ENCODE measurements around the gene CNTN4.
"Not testable (repeated sequence)": the region's sequence is repeated elsewhere in the genome, so short reads cannot be mapped to it uniquely, and the experiment has no call there.

Gene CNTN4

GRCh38 chr3:2790266-2790815 is 691.7 kb downstream of the CNTN4 start:
- no peak for DNase-seq (ENCODE audit: low read depth in 2 of 2)

DNA sequence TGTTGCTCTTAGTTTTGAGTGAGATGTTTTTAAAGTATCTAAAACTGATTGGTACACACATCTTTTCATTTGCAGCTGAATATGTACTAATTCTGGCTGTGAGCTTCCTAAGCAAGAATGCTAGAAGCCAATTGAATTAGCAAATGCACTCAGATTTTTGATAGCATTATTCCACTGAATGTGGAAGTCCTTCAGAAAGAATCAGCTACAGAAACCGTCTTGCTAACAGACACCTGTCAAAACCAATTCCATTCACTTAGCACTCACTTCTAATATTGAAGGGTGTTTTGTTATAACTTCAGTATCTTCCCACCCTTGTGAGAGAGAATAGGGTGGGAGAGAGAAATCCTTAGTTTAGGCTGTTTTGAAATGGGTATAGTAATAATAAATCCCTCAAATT is 693.8 kb downstream of the CNTN4 start:
- no peak for DNase-seq (ENCODE audit: low read depth in 2 of 2)

- DNase-seq (ENCODE audit: low read depth in 2 of 2), result no peak
Observed at GRCh38 chr3:2793987-2794386, 695.3 kb downstream of the CNTN4 start.

GRCh38 chr3:2802429-2802828 is 703.8 kb downstream of the CNTN4 start:
- no peak for DNase-seq (ENCODE audit: low read depth in 2 of 2)

DNA sequence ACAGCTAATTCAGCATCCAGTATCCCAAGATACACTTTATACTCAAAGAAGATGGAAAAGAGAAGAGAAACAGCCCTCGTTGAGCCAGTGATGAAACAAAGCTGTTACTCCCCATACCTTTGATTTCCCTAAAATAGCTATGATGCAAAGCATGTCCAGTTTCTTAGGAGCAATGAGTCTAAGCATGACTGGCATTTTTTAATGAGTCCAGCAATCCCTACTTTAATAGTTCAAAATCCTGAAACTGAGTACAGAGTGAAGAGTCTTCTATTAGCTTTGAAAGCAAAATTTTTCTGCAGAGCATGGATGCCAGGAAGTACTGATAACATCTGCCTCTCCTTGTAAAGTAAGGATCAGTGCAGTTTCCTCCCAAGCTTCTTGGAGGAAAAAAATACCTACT is 708.8 kb downstream of the CNTN4 start:
- DNase-seq (ENCODE audit: low read depth in 2 of 2), result no peak

DNA sequence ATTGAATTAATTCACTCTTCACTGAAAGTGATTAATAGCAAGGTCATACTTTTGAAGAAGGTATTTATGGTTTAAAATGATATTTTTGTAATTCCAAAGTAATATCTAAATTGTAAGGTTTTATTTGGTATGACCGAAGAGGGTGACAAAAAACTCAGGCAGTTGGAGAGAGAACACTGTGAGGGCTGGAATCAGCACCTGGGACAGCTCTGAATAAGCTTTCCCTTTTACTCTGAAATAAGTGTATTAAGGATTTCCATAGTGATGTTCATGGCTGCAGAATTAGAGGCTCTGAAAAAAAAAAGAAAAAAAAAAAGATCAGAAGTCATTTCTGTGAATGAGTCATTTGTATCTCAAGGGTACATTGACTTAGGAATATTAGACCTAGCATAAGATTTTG is 712.1 kb downstream of the CNTN4 start:
- no peak for DNase-seq (ENCODE audit: low read depth in 2 of 2)

GRCh38 chr3:2819571-2819970 is 720.9 kb downstream of the CNTN4 start:
- no peak for DNase-seq (ENCODE audit: low read depth in 2 of 2)

GRCh38 chr3:2820982-2821381 is 722.3 kb downstream of the CNTN4 start:
- not testable (repeated sequence) for DNase-seq (ENCODE audit: low read depth in 2 of 2)

DNA sequence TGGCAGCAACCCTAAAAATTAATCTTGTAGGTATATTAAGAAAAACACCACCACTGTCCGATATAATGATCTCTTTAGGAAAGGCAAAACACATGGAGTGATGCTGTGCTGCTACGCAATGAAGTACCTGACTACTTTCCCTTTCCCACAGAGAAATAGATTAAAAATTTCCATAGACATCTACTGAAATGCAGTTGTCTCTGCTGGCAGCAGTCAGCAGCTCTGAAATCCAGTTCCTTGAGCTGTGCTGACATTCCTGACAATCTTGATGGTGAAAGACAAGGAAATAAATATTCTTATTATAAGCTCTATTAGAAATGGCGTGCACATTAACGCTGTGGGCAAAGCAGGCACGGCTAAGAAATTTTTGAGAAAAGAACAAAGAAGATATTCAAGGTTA is 723.9 kb downstream of the CNTN4 start:
- DNase-seq (ENCODE audit: low read depth in 2 of 2), result no peak

GRCh38 chr3:2823031-2823430 is 724.4 kb downstream of the CNTN4 start:
- DNase-seq (ENCODE audit: low read depth in 2 of 2), result no peak

GRCh38 chr3:2823437-2824211 is 725.0 kb downstream of the CNTN4 start:
- DNase-seq (ENCODE audit: low read depth in 2 of 2), result no peak

DNA sequence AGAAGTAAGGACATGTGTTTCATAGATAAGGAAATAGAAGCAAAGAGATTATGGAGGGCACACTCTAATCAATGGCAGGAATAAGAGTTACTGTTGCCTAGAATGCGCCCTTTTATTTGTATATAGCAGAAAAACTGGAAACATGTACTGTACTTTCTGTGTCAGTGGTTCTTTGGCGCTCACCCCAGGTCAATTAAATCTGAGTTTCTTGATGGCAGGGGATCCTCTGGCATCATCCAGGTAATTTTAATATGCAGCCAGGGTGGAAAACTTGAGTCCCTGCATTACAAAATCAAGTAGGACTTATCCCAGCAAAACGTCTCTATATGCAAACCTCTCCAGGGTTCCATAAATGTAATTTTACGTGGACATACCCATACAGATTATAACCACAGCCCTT is 727.4 kb downstream of the CNTN4 start:
- DNase-seq (ENCODE audit: low read depth in 2 of 2), result no peak

DNA sequence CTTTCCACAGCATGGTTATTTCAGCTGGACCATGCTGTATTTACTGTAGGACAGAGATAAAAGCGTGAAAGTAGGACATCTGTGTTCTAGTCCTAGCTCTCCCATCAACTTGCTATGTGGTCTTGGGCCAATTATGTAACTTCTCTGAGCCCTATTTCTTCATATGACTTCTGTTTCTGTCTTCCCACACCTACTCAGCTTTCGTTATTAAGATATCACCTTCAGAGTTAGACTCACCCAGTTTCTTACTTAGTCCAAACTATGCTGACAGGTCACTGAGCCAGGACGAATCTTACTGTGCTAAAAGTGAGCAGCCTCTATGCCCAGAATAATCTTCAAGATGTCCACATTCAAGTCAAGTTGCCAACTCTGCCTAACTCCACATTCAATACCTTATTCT is 727.8 kb downstream of the CNTN4 start:
- no peak for DNase-seq (ENCODE audit: low read depth in 2 of 2)

DNA sequence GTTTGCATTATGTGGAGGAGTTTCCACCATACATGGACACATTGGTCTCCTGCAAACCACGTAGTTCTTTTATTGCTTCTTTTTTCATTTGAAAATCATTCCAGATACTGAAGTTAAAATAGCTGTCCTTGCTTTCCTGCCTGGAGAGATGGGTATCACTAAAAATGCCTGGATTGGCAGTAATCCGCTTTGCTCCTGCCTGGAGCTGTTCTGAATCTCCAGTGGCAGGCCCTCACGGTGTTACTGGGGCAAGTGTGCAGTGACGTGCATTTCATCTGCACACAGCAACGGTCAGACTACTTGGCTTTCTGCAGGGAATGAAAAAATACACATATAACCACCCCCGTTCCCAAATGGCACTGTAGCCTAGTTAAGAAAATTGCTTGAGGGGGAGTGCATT is 738.6 kb downstream of the CNTN4 start:
- no peak for DNase-seq (ENCODE audit: low read depth in 2 of 2)

- DNase-seq (ENCODE audit: low read depth in 2 of 2), result no peak
Observed at GRCh38 chr3:2837910-2838309, 739.2 kb downstream of the CNTN4 start.

DNA sequence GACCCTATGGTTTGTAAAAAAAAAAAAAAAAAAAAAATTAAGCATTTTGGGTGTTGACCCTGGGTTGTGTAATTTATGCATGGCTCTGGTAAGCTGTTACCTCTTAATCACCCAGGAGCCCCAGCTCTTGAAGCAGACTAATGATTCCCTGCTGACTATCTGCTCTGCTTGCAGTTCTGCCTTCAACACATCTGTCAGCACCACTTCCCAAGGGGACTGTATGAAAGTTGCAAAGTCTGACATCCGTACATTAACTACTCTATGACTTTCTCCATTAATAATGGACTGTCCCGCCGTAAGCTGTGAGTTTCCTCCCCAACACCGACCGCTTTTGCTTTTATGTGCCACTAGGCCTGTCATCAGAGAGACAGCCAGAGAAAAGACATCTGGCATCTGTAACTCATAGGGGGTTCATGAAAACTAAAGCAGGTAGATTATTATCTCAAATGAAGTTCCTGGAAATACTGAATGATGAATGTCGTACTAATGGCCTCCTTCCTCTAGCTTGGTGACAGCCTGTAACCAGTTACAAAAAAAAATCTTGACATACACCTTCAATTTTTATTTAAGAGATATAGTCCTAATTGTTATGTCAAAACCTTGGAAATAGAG is 740.0 kb downstream of the CNTN4 start:
- no peak for DNase-seq (ENCODE audit: low read depth in 2 of 2)

DNA sequence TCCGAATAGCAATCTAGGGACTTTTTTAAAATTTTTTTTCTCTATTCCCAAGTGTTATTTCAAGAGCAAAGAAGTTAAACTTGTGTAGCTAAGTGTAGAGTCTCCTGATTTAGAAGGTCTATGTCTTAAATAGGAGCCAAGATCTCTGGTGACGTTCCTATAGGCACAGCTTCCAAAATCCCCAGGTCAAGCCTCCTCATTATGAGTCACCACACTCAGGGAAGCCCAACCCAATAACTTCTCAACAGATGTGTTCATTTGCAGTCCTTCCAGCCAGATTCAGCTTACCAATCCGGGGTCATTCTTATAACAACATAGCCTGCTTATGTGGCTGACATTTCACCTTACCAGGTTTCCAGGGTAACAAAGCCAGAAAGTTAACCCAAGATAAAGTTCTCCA is 741.2 kb downstream of the CNTN4 start:
- DNase-seq (ENCODE audit: low read depth in 2 of 2), result no peak

DNA sequence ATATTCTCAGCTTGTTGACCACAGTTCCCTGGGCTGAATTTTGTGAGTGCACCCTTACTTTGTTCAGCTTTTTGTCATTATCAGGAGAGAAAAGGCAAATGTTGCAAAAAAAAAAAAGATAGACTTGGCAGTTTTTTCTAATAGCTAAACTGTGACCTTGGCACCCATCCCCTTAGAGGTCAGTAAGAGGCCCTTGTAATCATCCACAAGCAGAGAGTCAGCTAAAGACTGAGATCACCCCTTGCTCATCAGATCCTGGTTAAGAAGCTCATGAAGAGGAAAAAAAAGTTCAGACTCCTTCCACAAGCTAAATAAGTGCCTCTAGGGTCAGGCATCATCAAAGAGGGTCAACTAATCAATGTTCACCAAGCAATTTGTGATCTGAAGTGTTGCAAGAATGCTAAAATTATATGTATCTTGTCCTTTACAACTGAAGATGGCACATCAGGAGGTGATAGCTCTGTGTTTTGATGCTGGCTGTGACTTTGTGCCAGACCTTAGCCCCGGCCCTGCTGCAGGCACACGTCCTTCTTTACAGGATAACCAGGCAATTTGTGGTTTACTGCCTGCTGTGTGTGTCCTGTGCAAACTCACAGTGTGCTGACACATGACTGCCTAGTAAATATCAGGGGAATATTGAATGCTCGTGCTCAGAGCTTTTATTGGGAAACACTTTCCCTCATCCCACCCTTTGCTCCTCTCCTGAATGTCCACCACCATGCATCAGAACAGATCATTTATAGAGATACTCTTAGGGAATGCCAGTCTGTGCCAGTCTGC is 748.6 kb downstream of the CNTN4 start:
- DNase-seq (ENCODE audit: low read depth in 2 of 2), result no peak

- DNase-seq (ENCODE audit: low read depth in 2 of 2), result no peak
Observed at GRCh38 chr3:2849092-2849491, 750.4 kb downstream of the CNTN4 start.

DNA sequence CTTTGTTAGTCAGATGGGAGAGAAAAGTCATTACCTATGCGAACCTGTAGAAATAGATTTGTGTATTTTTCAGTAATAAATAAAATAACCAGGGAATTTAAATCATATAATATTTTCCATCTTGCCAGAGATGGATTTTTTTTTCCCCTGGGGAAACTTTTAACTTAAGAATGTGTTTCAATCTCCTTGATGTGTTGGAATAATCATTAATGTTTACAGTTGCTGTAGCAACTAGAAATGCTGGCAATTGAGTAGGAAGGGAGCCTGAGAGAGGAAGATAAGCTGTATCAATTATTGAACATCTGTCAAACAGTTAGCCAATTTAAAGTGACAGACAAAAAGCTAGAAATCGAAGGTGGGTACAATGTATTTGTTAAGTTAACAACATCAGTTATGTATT is 752.0 kb downstream of the CNTN4 start:
- no peak for DNase-seq (ENCODE audit: low read depth in 2 of 2)

- no peak for DNase-seq (ENCODE audit: low read depth in 2 of 2)
Observed at GRCh38 chr3:2851361-2851760, 752.7 kb downstream of the CNTN4 start.

DNA sequence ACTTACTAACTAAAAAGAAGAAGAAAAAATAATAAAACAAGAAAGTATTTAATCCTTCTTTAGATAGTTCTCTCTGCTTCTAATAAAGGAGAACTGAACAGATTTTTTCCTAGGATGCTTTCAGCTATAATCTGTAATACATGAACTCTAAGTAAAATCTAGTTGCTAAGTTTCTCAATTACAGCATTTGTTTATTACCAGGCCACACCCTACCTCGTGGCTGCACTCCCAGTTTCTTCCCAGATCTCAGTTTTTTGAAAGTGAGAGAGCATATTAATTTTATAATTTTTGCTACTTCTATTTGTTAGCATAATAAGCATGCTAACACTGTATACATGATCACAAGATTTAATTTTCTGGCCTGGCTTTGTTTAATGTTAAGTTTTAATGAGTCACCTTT is 753.2 kb downstream of the CNTN4 start:
- no peak for DNase-seq (ENCODE audit: low read depth in 2 of 2)

DNA sequence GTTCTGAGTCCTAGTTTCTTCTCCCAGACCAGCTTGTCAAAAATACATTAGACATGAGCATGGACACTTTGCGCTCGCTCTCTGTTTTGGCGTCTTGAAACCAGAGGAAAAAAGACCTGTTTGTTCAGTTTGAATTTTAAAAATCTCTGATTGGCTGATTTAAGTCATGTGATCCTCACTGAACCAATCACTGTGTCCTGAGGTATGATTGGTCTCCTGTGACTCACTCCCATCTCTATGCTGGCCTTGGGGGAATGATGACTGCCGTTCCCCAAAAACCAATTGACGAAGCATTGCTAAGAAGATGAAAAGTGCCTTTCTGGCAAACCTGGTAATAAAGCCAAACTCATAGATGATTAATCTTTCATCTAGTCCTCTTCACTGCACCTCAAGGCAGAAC is 755.0 kb downstream of the CNTN4 start:
- no peak for DNase-seq (ENCODE audit: low read depth in 2 of 2)
